Activated CD4-positive, alpha-beta T cell treated with anti-CD3 and anti-CD28 coated beads, Interleukin-2, amount 50 U/mL, for 16 hours (primary cell): ENCODE results near the gene PRKCE.
"Not testable (repeated sequence)": the region's sequence is repeated elsewhere in the genome, so short reads cannot be mapped to it uniquely, and the experiment has no call there.

Source experiments
- DNase-seq: peaks from one replicate; pipeline ENCODE4 v3.0.0-alpha.2; 2020

PRKCE gene

DNA sequence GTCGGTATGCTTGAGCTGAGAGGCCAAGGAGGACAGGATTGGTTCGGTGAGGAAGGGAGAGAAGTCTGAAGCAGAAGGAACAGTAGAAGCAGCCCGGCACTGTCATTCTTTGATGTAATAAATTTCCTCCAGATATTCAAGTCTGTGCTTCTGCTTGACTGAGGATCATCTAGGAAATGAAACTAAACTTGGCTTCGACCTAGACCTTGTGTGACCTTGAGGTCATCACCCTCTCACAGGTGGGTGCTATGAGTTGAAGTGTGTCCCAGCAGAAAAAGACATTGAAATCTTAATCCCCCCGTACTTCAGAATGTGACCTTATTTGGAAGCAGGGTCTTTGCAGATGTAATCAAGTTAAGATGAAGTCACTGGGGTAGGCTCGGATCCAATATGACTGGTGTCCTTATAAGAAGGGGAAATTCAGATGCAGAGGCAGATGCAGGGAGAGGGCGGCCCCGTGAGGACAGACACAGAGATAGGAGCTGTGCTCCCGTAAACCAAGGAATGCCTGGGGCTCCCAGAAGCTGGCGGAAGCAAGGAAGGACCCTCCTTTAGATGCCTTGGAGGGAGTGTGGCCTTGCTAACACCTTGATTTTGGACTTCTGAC lies 49.0 kb downstream of the PRKCE start:
- no peak for DNase-seq

DNA sequence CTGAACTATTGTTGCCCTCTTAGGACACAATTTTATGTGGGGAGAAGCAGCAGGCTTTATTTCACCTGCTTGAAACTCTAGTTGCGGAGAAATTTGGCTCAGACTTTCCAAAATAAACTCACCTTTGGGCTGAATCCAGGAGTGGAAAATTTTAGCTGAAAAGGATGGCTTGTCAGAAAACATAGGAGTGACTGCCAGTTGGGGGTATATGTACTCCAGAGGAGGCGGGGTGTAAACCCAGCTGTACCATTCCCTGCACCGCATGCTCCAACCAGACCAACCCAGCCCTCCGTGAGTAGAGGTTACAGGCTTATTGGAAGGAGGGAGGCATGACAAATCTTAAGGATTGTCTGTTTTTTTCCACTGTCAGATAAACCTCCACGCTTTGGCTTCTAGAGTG lies 53.8 kb downstream of the PRKCE start:
- no peak for DNase-seq

DNA sequence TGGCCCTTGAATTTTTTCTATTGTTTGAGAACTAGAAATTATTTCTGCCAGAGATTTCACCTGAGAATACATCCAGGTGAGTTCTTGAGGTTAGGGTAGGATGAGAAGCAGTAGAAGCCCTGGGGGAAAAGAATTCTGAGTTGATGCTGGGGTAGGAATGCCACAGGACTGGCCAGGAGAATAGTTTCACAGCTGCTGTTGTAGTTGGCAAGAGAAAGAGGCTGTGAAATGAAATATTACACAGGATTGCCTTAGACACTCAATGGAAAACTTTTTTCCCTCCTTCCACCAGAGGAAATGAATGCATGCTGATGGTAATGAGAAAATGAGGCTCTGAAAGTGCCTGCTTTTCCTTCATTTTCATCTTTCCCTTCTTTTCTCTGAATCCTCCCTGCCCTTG lies 54.6 kb downstream of the PRKCE start:
- DNase-seq = no peak

DNA sequence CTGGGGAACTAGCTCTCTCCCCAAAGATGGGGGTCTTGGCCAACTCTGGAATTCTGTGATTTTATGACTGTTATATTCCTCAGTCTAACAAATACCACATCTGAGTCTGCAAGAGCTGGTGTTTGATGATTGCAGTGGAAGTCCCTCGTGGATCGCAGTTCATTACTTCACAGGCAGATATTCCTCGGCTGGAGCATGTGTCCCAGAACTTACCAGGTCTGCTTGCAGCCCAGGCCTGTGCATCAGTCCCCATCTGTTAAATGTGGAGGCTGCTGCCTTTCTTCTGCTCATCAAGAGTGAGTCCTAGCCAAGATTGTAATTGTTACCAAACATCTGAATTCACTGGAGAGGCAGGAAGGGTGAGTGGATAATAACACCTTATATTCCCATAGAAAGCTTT lies 55.5 kb downstream of the PRKCE start:
- no peak for DNase-seq

DNA sequence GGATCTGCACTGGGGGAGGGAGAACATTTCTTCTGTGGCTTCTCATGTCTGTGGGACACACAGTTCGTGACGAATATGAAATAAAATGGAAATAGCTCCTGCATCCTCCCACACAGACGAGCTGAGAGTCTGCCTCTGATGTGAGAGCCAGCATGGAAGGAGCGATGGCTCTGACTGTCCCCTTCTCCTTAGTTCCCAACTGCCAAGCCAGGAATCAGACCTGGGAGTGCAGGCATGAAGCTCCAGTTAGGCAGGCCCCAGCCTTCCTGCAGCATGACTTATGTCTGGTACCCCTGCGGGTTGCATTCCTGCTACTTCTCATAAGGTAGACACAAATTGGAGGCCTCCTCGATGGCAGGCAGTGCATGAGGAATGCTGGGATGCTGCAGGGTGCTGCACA lies 56.2 kb downstream of the PRKCE start:
- DNase-seq = no peak

DNA sequence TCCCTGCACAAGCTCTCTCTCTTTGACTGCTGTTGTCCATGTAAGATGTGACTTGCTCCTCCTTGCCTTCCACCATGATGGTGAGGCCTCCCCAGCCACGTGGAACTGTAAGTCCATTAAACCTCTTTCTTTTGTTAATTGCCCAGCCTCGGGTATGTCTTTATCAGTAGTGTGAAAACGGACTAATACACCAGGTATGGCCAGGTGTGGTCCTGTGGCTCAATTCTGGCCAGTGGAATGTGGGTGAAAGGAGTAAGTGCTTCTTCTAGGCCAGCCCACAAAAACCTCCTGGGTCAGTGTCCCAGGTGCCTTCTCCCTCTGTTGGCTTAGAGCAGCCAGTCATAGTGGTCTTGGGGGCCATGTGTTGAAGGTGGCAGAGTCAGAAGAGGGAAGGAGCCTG lies 57.0 kb downstream of the PRKCE start:
- DNase-seq = no peak

DNA sequence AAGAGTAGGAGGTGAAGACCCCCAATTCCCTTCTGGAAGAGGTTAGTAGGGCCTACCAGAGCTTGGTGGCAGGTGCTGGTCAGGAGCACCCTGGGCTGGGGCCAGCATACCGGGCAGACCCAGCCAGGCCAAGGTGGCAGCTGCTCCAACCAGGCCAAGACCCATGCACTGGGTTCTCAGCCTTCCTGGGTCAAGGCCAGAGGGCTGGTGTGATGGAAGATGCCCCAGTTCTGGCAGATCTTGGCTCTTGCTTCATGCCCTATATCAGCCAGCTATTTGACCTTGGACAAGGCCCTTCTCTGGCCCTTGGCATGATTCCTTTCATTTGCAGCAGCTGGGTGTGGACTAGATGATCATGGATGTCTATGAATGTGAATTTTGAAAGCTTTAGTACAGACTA lies 57.7 kb downstream of the PRKCE start:
- no peak for DNase-seq

DNA sequence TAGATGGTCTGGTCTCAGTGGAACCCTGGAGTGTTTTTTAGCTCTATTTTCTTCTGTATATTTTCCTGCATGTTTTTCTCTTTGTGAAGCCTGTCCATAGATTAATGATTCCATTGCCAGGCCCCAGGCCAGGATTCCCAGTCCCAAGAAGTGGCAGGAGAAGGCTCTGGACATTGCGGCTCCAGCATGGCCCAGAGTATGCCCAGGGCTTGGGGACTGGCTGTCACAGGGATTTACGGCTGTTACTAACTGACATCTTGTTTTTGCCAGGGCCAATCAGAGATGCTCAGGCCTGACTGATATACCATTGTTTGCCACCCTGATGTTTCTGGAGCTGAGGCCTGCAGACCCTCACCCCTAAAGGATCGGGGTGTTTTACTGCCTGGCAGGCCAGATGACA lies 59.0 kb downstream of the PRKCE start:
- no peak for DNase-seq

DNA sequence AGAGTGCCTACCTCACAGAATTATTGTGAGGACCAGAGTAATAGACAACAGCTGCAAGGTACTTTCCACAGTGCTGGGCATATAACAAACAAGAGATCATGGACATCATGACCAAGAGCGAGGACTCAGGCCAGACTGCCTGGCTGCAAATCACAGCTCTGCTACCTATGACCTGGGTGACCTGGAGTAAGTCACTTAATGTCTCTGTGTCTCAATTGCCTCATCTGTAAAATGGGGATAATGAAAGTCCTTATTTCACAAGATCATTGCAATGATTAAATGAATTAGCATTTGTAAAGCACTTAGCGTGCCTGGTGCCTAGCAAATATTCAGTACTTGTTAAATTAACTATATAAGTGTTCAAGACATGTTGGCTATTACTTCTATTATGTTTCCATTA lies 59.7 kb downstream of the PRKCE start:
- DNase-seq = no peak

DNA sequence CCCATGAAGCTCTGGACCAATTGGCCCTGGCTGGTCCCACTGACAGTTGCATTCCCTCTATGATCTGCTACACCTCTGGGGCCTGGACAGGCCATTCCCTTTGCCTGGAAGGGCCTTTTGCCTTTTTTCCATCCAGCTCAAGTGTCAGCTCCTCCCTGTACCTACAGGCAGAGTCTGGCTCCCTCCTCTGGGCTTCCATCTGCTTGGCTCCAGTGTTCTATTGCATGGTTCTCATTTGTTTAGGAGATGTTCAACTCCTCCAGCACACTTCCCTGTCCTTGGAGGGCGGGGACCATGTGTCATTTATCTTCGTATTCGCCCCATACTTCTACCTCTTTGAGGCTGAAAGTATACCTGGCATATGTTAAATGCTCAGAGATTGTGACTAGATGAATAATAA lies 61.1 kb downstream of the PRKCE start:
- no peak for DNase-seq

DNA sequence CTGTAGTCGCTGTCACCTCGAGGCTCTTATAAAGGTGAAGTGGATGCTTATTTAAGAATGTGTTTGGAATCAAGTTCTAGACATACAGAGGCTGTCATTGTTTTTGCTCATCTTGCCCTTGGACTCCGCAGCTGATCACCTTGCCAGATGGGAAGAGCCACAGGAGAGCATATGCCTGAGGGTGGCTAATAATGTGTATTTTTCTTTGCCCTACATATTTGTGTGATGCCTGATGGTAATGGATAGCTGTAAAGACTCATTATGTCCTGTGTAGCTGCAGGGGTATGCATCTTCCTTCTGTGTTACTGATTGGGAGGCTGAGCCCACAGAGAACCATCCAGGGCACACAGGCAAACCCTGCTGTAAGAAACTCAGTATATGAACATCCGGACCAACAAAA lies 61.7 kb downstream of the PRKCE start:
- no peak for DNase-seq

DNA sequence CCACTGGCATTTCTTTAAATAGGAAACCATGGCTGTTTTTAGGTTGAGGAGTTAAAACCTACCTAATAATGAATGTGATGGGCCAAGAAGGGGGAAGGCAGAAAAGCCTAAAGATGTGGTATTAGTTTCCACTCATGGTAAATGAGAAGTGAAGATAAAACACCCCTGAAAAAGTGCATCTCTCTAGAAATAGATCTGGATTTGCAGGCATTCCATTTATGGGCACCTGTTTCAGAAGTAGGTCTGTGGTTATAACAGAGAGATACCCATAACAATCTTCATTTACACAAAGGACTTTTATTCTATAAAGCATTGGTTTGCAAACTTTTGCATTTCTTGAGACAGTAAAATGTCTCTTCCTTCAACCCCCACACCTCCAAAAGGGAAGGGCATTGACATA lies 62.1 kb downstream of the PRKCE start:
- no peak for DNase-seq

DNA sequence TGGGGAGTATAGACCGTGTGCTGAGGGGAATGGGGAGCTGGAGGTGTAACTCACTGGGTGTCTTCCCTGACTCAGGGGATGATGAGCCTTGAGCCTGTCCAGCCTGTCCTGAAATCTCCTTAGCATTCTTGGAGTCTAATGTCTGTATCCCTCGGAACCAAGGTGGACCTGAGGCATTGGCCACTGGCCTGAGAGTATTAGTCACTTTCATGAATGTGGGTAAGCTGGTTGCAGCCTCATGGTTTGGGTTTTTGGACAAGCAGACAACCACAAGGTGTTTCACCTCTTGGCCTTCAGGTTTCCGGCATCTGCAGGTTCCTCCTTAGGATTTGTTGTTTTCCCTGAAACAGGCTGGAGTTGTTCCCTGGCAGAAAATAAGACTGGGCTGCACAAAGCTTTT lies 63.2 kb downstream of the PRKCE start:
- DNase-seq = no peak

DNA sequence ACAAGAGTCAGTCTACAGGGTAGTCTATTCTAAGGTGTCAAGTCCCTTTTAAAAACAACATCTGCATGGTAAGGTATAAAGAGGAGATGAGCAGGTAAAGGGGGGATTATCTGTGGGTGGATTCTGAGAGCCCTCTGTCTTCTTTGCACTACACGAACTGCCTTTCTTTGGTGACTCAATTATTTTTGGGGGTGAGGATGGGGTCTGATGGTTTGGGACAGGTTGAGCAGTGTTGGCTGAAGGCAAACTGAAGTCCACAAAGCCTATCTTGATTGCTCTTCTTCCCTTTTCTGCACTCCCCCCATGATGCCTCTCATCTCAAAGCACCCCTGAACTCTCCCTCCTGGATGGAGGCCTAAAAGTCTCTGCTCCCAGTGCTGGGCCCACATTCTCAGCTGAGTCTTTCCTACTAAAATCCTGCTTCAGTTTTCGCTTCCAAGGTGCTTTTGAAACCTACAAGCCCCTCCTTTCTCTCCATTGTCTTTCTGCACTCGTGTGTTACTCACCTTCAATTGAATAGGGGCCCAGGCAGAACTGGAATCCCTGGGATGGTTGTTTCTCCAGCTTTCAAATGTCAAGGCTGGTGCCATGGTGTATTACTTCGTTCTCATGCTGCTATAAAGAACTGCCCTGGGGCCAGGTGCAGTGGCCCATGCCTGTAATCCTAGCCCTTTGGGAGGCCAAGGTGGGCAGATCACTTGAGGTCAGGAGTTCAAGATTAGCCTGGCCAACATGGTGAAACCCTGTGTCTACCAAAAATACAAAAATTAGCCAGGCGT lies 64.3 kb downstream of the PRKCE start:
- DNase-seq = no peak

DNA sequence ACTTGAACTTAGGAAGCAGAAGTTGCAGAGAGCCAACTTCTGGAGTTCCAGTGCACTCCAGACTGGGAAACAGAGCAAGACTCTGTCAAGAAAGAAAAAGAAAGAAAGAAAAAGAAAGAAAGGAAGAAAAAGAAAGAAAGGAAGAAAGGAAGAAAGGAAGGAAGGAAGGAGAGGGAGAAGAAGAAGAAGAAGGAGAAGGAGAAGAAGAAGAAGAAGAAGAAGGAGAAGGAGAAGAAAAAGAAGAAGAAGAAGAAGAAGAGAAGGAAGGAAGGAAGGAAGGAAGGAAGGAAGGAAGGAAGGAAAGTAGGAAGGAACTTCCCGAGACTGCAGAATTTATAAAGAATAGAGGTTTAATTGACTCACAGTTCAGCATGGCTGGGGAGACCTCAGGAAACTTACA lies 65.0 kb downstream of the PRKCE start:
- DNase-seq = not testable (repeated sequence)

DNA sequence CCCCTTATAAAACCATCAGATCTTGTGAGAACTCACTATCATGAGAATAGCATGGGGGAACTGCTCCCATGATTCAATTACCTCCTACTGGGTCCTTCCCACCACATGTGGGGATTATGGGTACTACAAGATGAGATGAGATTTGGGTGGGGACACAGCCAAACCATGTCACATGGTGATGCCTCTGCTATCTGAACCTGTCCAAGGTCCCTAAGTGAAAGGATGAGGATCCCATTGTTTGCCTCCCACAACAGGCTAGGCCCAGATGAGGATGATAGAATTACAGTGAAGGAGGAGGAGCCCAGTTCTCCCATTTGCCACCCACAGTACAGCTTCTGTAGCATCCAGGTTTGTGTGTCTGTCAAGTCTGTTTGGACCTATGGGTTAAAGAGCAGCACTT lies 65.4 kb downstream of the PRKCE start:
- DNase-seq = no peak

DNA sequence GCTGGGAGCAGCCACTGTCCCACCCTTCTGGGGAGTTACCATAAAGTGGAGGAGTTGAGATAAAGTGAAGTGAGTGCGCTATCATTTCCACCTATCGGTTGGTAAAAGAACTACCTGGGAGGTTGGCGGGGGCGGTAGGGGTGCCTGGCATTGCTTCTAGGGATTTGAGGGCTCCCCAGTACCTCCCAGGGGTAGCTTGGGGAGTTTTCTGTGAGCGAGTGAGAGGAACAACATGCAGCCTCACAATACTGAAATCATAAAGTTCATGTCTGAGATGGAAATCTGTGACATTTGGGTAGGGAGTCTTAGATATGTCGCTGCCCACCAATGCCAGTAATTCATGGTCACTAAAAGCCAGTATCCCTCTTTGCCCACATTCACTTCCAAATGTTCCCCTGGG lies 68.7 kb downstream of the PRKCE start:
- DNase-seq = no peak

DNA sequence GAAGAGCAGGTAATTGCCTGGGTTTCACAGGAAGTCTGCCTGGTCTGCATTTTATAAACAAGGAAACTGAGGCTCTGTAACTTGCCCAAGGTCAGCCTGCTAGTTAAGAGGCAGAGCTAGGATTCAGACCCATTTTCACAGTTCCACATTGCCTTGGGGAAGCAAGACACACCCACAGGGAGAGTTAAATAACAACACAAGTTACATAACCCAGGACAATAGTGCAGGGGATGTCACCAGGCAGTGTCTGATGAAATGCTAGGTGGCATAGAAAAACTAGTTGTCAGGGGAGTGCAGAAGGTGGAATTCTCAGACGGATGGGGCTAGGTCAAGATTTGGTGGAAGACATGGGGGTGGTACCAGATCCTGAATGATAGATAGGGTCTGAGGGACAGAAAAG lies 69.7 kb downstream of the PRKCE start:
- DNase-seq = no peak

DNA sequence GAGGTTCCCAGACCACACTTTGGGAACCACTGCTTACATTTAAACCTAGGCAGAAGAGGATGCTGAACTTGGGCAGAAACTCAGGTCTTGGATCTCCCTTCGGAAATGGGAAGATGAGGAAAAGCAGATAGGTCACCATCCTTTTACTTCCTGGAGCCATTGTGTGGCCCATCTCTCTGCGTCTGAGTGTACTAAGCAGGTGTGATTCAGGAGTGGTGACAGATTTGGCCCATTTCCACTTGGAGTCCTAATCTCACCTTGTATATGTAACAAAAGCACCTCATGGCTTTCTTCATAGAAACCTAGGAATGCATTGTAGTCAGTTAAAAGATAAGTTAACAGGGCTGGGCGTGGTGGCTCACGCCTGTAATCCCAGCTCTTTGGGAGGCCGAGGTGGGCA lies 71.0 kb downstream of the PRKCE start:
- DNase-seq = no peak

DNA sequence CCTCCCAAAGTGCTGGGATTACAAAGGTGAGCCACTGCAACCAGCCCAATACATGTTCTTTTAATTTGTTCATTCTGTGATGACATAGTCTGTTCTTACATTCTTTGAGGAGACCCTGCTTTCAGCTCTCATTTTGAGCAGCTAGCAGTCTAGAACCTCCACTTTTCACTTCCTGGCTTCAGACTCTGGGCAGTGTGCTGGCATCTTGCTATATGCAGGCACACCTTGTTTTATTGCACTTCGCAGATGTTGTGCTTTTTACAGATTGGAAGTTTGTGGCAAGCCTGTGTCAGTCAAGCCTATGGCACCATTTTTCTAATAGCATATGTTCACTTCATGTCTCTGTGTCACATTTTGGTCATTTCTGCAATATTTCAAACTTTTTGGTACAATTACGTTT lies 72.4 kb downstream of the PRKCE start:
- no peak for DNase-seq

DNA sequence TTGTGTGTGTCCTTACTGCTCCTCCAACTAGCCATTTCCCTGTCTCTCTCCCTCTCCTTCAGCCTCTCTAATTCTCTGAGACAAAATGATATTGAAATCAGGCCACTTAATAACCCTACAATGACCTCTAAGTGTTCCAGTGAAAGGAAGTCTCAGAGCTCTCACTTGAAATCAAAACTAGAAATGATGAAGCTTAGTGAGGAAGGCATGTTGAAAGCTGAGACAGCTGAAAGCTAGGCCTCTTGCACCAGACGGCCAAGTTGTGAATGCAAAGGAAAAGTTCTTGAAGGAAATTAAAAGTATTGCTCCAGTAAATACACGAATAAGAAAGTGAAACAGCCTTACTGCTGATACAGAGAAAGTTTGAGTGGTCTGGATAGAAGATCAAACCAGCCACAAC lies 72.9 kb downstream of the PRKCE start:
- DNase-seq = no peak

DNA sequence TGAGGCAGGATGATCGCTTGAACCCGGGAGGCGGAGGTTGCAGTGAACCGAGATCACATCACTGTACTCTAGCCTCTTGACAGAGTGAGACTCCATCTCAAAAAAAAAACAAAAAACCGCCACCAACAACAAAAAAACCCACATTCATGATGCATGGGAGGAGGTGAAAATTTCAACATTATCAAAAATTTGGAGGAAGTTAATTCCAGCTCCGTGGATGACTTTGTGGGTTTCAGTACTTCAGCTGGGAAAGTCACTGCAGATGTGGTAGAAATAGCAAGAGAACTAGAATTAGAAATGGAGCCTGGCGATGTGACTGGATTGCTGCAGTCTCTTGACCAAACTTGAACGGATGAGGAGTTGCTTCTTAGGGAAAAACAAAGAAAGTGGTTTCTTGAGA lies 74.3 kb downstream of the PRKCE start:
- DNase-seq = no peak

DNA sequence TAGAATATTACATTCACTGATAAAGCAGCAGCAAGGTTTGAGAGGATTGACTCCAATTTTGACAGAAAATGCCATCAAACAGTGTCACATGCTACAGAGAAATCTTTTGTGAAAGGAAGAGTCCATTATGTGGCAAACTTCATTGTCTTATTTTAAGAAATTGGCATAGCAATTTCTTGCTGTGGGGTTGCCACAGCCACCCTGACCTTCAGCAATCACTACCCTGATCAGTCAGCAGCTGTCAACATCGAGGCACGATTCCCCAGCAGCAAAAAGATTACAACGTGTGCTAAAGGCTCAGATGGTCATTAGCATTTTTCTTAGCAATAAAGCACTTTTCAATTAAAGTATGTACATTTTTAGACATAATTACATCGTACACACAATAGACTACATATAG lies 74.7 kb downstream of the PRKCE start:
- DNase-seq = no peak

DNA sequence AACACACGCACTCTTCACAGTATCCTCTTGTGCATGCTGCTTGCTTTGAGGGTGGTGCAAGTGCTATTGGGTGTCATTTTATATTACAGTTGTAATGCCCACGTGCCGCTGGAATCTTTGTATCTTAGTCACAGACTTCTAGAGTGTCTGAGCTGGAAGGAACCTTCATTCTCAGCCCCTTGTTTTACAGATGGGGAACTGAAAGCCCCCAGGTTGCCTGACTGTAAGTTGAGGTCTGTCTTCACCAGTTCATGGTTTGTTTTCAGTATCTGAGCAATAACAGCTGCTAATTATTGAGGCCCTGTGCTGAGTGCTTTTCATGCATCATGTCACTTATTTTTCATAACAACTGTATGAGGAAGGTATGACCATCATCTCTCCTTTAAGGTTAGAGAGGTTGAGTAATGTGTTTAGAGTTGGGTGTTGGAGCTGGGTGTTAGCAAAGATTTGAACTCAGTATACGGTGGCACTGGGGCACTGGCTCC lies 77.0 kb downstream of the PRKCE start:
- no peak for DNase-seq
